Stimulated activated CD4-positive, alpha-beta T cell treated with anti-CD3 and anti-CD28 coated beads, Interleukin-4, amount 100 ng/mL, for 1 hour (primary cell): ENCODE measurements around the gene RASSF1.

Experiments
- DNase-seq: peaks from one replicate; pipeline ENCODE4 v3.0.0-alpha.2; 2020

RASSF1 gene

DNA sequence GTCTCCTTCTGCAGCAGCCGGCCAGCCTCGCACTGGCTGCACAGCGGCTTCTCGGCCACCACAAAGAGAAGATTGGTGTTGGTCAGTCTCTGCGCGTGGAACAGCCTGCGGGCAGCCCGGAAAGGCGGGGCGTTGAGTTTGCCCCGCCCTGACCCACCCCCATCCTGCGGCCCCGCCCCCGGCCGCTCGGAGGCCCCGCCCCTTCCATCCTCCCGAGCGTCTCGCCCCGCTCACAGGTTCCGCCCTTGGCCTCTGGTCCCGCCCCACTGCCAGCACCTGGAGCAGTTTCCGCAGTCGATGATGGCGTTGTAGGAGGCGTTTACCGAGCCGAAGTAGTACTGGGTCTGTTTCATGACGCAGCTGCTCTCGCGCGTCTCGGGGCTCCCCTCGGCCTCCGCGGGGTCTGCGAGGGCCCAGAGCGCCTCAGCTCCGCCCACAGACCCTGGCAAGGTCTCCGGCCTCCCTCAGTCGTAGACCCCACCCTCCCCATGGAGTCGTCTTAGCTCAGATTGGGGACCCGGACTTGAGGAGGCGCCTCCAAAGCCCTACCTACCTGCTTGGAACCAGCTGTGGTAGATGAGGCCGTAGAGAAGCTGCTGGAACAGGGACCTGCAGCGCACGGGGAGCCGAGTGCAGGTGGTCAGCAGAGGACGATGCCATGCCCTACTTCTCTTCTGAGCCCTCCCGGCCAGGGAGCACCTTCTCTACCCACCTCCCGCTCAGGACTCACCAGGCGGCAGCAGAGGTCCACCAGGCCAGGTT is 24.6 kb upstream of the RASSF1 start:
- DNase-seq: peak; percentile 96

GRCh38 chr3:50364573-50365079 is 24.0 kb upstream of the RASSF1 start:
- no peak for DNase-seq

DNA sequence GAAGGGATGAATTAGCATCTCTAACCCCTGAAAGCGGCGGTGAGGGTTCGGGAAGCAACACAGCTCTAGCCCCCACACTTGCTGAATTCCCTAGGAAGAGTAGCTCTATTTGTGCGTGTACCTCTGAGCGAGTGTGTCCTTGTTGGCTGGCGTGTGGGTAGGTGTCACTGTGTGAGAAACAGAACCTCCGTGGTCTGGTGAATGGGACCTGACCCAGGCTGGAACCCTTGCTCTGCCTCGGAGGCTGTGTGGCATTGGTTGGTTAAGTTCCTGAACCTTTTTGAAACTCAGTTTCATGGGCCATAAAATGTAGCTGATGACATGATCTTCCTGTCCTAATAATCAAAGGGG is 19.1 kb upstream of the RASSF1 start:
- DNase-seq: no peak

DNA sequence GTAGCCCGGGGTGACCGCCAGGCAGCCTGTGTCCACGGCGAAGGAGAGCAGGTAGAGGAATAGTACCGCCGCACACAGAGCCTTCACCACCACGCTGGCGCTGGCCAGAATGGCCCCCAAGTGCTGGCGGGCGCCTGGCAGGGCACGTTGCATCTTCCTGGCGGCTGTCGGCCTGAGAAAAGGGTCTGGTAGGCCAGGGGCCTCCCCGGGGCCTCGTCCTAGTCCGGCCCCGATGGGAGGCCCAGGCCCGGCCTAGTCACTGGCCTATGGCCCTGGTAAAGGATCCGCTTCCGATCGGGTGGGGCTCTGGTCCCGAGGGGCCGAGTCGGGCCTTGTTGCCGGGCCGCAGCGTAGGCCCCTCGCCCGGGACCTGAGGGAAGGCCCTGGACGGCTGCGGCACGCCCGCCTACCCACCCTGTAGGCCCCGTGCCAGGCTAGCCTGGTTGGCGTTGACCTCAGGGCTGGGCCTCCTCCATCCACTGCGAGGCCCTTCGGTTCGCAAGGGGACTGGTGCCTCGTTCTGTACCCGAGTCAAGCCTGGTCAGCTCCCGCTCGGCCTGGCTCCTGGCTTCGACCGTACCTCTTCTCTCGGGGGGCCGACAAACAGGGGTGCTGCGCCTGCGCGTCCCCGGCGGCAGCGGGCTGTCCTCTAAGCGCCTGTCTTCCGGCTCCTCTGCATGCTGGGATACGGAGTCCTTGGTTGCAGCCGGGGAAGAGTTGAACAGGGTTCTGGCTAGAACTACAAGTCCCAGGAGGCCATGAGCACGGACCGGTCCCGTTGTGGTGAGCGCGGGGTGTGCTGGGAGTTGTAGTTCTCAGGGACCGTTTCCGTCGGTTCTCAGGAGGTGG is 18.5 kb upstream of the RASSF1 start, which contains the start of gene TMEM115:
Gene TMEM115, minus strand, starts transcription at position 611 of the 849 bp plus-strand sequence. Its CDS starts 458 bp downstream, at position 153.
- peak; percentile 91 for DNase-seq

DNA sequence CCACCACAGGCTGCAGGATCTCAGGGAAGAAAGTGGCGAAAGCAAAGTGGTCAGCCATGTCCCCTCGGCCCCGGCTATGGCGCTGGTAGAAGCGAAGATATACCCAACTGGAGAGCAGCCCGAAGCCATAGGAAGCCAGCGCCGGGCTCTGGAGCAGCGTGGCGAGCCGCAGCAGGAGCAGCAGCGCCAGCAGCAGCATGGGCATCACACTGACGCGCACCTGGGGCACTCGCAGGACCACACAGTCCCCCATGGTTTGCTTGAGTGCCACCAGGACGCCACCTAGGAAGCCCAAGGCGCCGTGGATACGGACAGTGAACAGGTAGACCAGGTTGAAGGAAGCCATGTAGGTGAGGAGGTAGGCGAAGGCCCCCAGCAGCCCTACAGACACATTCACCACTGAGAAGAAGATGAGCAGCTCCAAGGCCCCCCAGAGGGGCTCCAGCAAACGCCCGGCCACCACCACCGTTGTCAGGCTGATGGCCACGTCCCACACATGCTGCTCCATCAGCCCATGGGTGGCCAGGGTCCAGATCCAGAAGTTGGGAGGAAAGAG is 17.8 kb upstream of the RASSF1 start:
- no peak for DNase-seq

DNA sequence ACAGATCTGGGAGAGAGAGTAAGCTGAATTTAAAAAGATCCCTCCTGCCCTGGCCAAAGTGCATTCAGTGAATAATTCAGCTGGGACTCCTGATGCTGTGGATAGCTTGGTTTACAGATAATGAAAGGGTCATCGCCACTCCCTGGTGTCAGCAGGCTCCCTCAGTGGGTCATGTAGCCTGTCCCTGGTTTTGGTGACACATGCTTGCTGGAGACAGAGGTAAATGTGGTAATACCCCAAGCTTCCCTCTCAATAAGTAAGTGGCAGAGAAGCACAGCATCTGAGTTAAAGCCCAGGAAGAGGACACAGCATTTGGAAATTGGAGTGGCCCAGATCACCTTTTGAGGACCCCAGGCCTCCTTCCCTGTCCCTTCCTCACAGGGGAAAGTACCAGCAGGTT is 16.8 kb upstream of the RASSF1 start:
- no peak for DNase-seq

- DNase-seq: no peak
Observed at GRCh38 chr3:50356553-50356952, 15.9 kb upstream of the RASSF1 start.

DNA sequence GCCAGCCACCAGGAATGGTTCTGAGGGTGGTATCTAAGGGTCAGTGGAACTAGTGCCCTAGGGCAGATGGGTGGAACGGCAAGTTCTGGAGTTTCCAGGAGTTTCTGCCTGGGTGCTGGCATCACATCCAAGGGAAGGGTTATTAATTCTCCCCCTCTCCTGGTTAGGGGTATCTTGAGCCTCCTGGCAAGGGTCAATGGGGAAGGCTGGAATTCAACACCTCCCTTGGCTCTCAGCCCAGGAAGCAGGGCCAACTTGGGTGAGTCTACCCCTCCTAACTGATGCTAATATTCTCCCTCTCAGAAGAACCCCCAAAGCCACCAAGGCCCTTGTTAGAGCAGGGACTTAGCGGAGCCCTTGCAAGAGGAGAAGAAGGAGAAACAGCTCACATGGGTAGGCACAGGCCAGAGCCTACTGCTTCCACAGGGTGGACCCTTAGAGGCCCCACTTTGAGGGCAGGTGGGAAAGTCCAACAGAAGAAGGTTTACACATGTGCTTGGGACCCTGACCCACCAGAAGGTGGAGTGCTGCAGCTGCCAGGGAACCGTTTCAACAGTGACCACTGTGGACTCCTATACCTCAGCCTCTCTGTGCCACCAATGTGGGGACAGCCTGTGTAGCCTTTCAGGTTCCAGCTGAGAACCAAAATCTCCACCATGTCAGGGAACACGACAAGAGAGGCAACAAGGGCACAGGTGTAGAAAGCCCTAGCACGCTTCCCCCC is 15.4 kb upstream of the RASSF1 start:
- no peak for DNase-seq

- DNase-seq: no peak
Observed at GRCh38 chr3:50354850-50355249, 14.2 kb upstream of the RASSF1 start.

DNA sequence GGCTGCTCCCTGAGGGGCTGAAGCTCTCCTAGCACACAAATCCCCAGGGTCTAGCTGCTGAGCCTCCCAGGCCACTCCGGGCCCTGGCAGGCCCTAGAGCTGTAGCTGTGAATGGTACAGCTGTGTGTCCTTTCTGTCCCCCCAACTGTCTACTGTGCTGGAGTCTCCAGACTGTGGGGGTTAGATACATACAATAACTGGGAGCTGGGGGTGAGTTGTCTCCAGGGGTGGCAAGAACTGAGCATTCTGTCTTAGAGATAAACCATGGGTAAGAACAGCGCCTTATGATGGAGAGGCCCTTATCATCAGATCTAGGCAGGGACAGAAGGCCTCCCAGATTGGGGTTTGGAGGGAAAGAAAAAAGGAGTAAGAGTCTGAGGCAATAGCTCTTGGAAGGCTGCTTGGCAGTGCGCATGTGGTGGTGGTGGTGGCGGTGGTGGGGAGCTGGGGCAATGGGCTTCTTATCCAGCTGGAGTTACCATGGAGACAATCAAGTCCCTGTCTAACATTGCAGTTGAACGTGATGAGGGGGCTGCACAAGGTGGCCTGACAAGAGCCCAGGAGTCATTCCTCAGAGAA is 13.6 kb upstream of the RASSF1 start:
- no peak for DNase-seq

GRCh38 chr3:50353245-50354004 is 12.8 kb upstream of the RASSF1 start:
- no peak for DNase-seq

DNA sequence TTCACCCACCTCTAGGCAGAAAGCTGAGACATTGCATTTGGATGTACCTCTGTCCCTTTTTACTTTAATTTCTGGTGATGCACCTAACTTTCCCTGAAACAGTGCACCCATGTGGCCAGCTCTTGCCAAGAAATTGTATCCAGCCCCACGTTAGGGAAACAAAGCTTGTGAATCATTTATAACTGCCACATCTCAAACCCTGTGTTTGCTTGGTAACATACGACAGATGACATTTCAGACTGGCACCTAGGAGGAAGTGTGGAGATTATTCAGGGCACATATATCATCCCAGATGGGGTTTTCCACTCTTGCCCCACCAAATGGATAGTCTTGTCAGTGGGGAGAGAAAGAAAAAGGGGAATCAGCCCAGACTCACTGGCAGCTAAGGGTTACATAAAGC is 12.1 kb upstream of the RASSF1 start:
- no peak for DNase-seq

GRCh38 chr3:50351323-50351697 is 10.7 kb upstream of the RASSF1 start:
- DNase-seq: no peak

- peak; percentile 100 for DNase-seq
Observed at GRCh38 chr3:50350527-50351322, 10.1 kb upstream of the RASSF1 start, which contains the start of the genes CYB561D2 and NPRL2. Gene CYB561D2, plus strand, starts transcription at chr3:50350862. Its CDS starts 572 bp downstream, at chr3:50351434. Gene NPRL2, minus strand, starts transcription at chr3:50350775. Its CDS starts 123 bp downstream, at chr3:50350652.

DNA sequence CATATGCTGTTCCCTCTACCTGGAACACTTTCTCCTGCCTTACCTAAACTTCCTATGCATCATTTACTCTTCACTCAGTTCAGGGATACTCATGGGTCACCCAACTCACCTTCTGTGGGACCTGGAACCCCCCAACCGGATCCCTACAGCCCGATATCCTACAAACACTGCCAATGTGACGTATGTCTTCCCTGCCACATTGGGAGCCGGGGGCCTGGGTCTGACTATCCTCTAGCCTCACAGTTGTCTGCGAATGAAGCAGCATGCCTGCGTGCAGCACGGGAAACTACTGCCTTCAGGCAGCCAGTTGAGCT is 9.5 kb upstream of the RASSF1 start:
- DNase-seq: no peak

DNA sequence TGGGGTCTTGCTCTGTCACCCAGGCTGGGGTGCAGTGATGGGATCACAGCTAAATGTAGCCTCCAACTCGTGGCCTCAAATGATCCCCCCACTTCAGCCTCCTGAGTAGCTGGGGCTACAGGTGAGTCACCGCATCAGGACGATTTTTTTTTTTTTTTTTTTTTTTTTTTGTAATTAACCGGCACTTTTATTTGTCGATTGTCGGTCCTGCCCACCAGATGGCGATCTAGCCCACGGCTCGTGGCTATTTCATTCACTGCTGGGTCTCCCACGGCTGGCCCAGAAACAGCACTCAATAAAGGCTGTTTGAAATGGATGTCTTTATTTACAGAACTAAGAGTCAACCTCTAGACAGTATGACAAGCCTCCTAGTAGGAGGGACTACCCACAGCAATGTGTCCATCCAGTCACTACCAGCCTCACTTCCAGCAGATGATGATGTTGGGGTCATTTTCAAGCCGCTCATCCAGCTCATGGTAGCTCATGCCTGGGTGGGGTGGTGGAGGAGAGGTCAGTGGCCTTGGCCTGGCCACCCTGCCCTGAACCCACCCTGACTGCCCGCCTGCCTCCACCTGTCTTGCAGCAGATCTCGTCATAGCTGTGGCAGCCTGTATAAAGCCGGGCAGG is 6.7 kb upstream of the RASSF1 start:
- peak; percentile 71 for DNase-seq

GRCh38 chr3:50345586-50346234 is 5.1 kb upstream of the RASSF1 start, which contains the start of gene ZMYND10:
Gene ZMYND10, minus strand, starts transcription at chr3:50345732. Its CDS starts 153 bp downstream, at chr3:50345579.
- peak; percentile 73 for DNase-seq

DNA sequence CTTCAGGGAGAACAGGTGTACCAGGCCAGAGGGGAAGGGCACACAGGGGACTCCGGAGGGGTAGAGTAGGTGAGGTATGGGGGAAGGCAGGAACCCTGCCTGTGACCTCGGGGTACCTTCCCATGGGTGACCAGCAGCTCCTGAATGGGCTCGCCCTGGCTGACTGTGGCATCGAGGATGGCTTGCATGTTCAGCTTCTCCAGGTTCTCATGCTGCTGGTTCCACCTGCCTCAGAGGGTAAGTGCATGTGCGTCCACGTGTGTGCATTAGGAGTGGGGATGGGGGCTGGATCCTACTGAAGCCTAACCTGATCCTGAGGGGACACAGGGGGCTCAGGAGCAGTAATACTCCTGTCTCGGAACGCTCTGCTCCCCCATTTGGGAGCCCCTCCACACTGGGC is 4.4 kb upstream of the RASSF1 start:
- DNase-seq: no peak

DNA sequence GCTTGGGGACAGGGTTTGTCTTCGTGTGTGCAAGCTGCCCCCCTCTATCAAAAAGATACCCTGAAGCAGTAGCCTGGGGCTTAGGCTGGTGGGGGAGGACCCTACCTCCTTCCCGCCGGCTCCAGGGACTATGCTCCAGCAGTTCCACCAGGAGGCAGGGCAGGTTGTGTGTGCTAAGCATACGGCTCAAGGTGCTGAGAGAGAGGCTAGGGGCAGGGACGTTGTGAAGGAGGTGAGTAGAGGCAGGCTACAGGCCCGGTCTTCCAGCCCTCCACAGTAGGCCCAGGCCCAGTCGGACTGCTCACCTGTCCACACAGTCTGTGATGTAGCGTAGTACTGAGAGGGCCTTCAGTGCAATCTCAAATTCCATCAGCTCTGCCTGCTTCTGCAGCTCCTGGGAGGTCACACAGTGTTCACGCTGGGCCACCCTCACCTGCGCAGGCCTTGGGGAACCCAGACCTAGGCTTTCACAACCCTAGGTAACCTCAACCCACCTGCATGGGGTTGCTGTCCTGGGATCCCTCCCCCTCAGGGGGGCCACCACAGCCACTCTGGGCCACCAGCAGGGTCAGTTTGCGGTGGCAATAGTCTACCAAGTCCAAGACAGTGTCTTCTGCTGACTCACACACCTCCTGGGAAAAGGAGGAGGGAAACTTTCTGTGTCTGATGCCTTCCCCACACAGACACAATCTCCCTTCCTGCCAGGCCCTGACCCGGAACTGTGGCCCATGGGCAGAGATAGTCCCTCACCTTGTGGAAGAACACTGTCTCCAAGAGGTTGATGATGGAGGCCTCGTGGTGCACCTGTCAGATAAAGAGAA is 2.4 kb upstream of the RASSF1 start:
- DNase-seq: no peak
